ENCODE measurements around the gene GFPT2. TPM values are rescaled to one million over a fixed set of nuclear protein-coding genes. Genes with fewer than 3 reads are reported as not detected.

Gene GFPT2
- total and polyA plus RNA-seq, 2 of the 4 experiments (the other 2 are of a cell fraction) = 20.3 to 20.8 TPM

DNA sequence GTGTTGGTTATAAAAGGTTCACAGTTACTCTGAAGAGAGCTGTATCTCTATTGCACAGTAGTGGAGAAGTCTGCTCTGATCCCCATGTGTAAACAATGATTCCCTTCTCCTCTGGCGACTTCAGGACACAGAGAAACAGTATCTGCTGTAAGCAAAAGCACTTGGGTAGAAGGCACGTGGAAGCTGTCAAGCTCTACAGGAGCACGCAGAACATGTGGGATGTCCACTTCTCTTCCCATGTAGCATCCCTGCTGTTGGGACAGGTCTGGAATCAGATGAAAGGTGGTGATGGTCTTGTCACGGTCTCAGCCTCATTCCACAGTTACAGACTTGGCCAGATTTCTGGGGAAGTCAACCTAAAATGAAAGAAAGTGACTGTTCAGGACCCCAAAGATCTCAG is 51.9 kb downstream of the GFPT2 start:
- dilution Hi-C loops (cut with HindIII; ENCODE audit: low sequenced_read_pairs, unreplicated experiment) = no loop called here
- ATAC-seq (ENCODE audit: low read depth) = no peak
- H3K23ac ChIP-seq (ENCODE audit: low read depth, low read length) = no peak overlapping the region

More for the DNA sequence above, 51.9 kb downstream of the GFPT2 start:
- no peak overlapping the region for H4K91ac ChIP-seq (ENCODE audit: insufficient read depth, low read depth, low read length)
- H3K4ac ChIP-seq (ENCODE audit: low read depth, low read length) = no peak overlapping the region
- no peak overlapping the region for H2BK20ac ChIP-seq (ENCODE audit: low read depth, low read length)
- H3K27me3 ChIP-seq (ENCODE audit: control insufficient read depth, insufficient read depth, low read length) = no peaks in the 10 kb centered on the region
- WGBS, 2 experiments (ENCODE audit: extremely low coverage in 2 of 2, insufficient read length in 1 of 2) = no CpG with 5 or more reads among the region's 4 CpGs
- no peaks in the 10 kb centered on the region for H3K79me1 ChIP-seq (ENCODE audit: low read depth in 1 of 2, low read length in 2 of 2)
- no peak overlapping the region for H2BK15ac ChIP-seq (ENCODE audit: low read depth, low read length)
- no peak overlapping the region for H3K18ac ChIP-seq (ENCODE audit: low read depth, low read length)
- no peaks in the 10 kb centered on the region for H3K9me3 ChIP-seq (ENCODE audit: control insufficient read depth, insufficient read depth, low read length)
- no peak overlapping the region for H3K4me2 ChIP-seq (ENCODE audit: low read depth, low read length)
- DNase-seq = no peak
- BruUV-seq (replicated peaks) = no TSS peak
- H3K56ac ChIP-seq (ENCODE audit: extremely low read depth, insufficient read depth, low read length) = no peak overlapping the region
- no peak overlapping the region for H2BK5ac ChIP-seq (ENCODE audit: low read depth, low read length, poor library complexity, severe bottlenecking)
- no peak overlapping the region for H3K9ac ChIP-seq (ENCODE audit: low read depth, low read length)
- intact Hi-C loops (cut with micrococcal nuclease) = no loop called here
- CTCF ChIA-PET = interaction anchor here (1.8 kb wide), 1 partner anchor 28 kb away, joined by 4 read pairs; no protein-coding TSS in a partner anchor
- in situ Hi-C loops (cut with MboI; ENCODE audit: low sequenced_read_pairs) = no loop called here
- H4K5ac ChIP-seq (ENCODE audit: low read depth, low read length) = no peak overlapping the region
- no peaks in the 10 kb centered on the region for H3K4me1 ChIP-seq (ENCODE audit: control insufficient read depth, insufficient read depth, low read length)
- no peak overlapping the region for H4K8ac ChIP-seq (ENCODE audit: low read depth in 2 of 2, low read length in 2 of 2)
- no peak overlapping the region for H3K27ac ChIP-seq (ENCODE audit: insufficient read depth, low read length)
- H3K14ac ChIP-seq (replicated peaks; ENCODE audit: low read depth, low read length) = no peak overlapping the region
- POLR2A ChIA-PET (ENCODE audit: unreplicated experiment) = no interaction called here
- no peak overlapping the region for H2AFZ ChIP-seq (replicated peaks; ENCODE audit: low read length, poor library complexity)
- H3K4me3 ChIP-seq (ENCODE audit: insufficient read depth, low read depth, low read length) = no peak overlapping the region
- H2AK5ac ChIP-seq (ENCODE audit: low read depth, low read length) = no peak overlapping the region
- no peak overlapping the region for H2BK120ac ChIP-seq (ENCODE audit: low read depth, low read length)
- peaks cover 9% of the 10 kb centered on the region; the same call in 1 of the 2 replicates for H3K9me1 ChIP-seq (ENCODE audit: insufficient read depth, low read length)
- H2AK9ac ChIP-seq (replicated peaks; ENCODE audit: low read depth, low read length, poor library complexity) = no peak overlapping the region
- no peaks in the 10 kb centered on the region for H4K20me1 ChIP-seq (ENCODE audit: insufficient read depth, low read length)
- TF ChIP-seq RAD21 (IDR thresholded peaks at IDR 0.05; ENCODE audit: low read length) = no peak
- TF ChIP-seq MXI1 (IDR thresholded peaks at IDR 0.05; ENCODE audit: borderline replicate concordance, low read depth, low read length) = no peak
- TF ChIP-seq, protein P1, sequence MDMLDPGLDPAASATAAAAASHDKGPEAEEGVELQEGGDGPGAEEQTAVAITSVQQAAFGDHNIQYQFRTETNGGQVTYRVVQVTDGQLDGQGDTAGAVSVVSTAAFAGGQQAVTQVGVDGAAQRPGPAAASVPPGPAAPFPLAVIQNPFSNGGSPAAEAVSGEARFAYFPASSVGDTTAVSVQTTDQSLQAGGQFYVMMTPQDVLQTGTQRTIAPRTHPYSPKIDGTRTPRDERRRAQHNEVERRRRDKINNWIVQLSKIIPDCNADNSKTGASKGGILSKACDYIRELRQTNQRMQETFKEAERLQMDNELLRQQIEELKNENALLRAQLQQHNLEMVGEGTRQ (IDR thresholded peaks at IDR 0.05; ENCODE audit: low read depth, low read length) = no peak
- no peak for TF ChIP-seq CEBPB (IDR thresholded peaks at IDR 0.05; ENCODE audit: low read depth, low read length)
- TF ChIP-seq, protein P2, sequence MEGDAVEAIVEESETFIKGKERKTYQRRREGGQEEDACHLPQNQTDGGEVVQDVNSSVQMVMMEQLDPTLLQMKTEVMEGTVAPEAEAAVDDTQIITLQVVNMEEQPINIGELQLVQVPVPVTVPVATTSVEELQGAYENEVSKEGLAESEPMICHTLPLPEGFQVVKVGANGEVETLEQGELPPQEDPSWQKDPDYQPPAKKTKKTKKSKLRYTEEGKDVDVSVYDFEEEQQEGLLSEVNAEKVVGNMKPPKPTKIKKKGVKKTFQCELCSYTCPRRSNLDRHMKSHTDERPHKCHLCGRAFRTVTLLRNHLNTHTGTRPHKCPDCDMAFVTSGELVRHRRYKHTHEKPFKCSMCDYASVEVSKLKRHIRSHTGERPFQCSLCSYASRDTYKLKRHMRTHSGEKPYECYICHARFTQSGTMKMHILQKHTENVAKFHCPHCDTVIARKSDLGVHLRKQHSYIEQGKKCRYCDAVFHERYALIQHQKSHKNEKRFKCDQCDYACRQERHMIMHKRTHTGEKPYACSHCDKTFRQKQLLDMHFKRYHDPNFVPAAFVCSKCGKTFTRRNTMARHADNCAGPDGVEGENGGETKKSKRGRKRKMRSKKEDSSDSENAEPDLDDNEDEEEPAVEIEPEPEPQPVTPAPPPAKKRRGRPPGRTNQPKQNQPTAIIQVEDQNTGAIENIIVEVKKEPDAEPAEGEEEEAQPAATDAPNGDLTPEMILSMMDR (conservative IDR thresholded peaks at IDR 0.05; ENCODE audit: low read depth, low read length) = no peak
- no peak for TF ChIP-seq POLR2A (IDR thresholded peaks at IDR 0.05; ENCODE audit: low read depth, low read length)
- no peak for TF ChIP-seq SMC3 (IDR thresholded peaks at IDR 0.05; ENCODE audit: low read depth, low read length)
- no peak for TF ChIP-seq FOS (IDR thresholded peaks at IDR 0.05; ENCODE audit: low read depth, low read length)
- TF ChIP-seq CHD1 (IDR thresholded peaks at IDR 0.05; ENCODE audit: low read depth, low read length) = no peak
- TF ChIP-seq, protein P3, sequence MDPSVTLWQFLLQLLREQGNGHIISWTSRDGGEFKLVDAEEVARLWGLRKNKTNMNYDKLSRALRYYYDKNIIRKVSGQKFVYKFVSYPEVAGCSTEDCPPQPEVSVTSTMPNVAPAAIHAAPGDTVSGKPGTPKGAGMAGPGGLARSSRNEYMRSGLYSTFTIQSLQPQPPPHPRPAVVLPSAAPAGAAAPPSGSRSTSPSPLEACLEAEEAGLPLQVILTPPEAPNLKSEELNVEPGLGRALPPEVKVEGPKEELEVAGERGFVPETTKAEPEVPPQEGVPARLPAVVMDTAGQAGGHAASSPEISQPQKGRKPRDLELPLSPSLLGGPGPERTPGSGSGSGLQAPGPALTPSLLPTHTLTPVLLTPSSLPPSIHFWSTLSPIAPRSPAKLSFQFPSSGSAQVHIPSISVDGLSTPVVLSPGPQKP (IDR thresholded peaks at IDR 0.05; ENCODE audit: borderline replicate concordance, low read depth, low read length) = no peak
- no peak for TF ChIP-seq MAZ (IDR thresholded peaks at IDR 0.05; ENCODE audit: borderline replicate concordance, low read depth, low read length)
- no peak for TF ChIP-seq RCOR1 (IDR thresholded peaks at IDR 0.05; ENCODE audit: insufficient replicate concordance, low read length)
- peaks cover 18% of the 10 kb centered on the region for H3K36me3 ChIP-seq (ENCODE audit: control insufficient read depth, insufficient read depth, low read length)

Data from IMR-90 (cell line).